ENCODE results near the gene OTOGL.
A peak's percentile ranks its signal among the peaks of the same experiment; 100 is the strongest.
"Not testable (repeated sequence)": the region's sequence is repeated elsewhere in the genome, so short reads cannot be mapped to it uniquely, and the experiment has no call there.

OTOGL gene, protein sequence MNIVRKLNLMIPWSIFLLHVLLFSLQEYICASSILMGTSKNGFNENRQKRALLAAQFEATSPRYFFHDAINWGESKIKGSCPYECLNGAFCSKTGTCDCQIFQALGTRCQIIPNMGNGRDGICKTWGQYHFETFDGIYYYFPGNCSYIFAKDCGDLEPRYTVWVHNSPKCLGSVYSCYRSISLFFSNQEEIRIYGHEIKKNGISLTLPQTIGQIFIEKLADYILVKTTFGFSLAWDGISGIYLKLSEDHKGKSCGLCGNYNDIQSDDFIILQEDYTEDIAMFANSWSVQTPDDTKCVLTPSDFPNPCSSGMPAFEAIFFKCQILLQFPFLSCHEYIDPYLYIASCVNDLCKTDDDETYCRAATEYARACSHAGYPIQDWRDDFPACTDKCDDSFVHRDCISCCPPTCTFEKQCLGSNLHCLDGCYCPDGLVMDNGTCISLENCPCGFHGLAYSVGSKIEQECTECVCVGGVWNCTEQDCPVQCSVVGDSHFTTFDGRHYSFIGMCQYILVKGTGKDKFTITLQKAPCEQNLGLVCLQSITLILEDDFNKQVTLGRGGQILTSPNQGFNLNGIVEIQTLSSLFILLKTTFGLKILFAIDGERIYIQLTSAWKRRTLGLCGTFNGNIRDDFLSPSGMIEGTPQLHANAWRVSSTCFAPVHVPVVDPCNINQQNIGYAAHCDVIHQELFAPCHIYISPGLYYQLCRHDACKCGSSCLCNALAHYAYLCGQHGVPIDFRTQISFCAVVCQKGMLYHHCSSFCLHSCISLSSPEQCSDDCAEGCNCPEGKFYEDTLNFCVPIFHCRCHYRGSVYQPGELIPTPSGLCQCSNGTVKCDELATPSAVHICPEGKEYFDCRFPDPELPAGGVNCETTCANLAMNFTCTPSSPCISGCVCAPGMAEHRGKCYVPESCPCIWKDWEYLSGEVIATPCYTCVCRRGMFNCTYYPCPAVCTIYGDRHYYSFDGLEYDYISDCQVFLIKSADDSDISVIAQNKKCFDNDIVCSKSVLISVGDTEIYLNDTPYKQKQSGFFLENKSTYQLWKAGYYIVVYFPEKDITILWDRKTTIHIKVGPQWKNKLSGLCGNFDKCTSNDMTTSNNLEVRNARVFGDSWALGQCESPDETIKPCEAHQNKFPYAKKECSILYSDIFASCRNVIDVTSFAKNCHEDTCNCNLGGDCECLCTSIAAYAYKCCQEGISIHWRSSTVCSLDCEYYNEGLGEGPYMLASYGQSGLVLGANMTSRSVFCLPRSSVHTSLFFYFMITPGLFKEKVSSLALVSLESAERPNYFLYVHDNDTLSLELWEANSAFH (N-terminal part only)

GRCh38 chr12:80099259-80099658, at the start of gene OTOGL:
Gene OTOGL (plus strand): TSS chr12:80099537. CDS start chr12:80209432, 109,895 bp downstream.
- no peak for DNase-seq (ENCODE audit: low spot score)

GRCh38 chr12:80050236-80050635, 49.1 kb upstream of the OTOGL start:
- DNase-seq (ENCODE audit: low spot score): no peak

DNA sequence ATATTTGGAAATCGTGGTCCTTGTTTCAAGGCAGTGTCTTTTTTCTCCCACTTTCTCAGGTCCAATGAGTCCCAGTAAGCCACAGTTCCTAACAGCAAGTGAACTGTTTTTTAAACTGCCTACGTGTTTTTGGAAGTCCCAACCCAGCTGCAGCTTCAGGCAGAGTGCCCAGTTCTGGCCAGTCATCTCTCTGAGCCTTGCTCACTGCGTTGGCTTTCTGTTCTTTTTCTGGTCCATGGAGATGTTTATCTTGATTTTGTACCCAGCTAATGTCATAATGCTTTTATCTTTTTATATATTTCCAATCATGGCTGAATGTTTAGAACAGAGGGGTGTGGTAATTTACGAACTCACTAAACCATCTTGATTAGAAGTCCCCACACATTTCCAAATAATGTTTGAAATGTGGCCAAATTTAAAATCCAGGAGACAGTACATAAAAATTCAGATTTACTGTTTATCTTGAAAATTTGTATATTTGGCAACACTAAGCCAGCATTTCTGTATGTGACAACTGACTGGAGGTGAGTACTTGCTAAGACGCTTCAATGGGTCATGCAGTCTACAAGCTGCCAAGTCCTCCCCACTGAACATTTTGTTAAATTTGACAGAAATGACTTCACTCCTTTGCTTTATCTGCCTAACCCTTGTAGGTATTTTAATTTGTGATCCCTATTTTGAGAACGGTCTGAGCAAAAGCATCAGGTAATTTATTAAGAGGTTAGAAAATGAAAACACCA, 46.1 kb upstream of the OTOGL start:
- DNase-seq (ENCODE audit: low spot score): peak; percentile 81

GRCh38 chr12:80056232-80056631, 43.1 kb upstream of the OTOGL start:
- no peak for DNase-seq (ENCODE audit: low spot score)

- no peak for DNase-seq (ENCODE audit: low spot score)
These were observed 42.5 kb upstream of the OTOGL start for GRCh38 chr12:80056845-80057244.

DNA sequence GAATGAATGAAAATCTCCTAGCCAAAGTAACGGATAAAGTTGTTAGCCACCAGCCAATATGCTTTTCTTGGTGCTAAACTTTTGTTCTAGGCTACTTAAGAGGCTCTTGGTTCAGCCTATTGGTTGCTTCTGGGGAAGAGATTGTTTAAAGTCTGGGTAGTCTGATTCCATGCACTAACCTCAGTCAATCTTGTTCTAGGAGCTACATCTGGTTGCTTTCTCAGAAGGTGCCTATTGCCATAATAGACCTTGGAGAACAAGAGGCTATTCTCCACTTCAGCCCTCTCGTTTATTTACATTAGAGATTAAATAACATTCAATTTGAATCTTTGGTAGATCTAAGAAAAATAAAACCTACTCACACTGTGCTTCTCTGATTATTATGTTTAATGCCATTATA, 40.8 kb upstream of the OTOGL start:
- DNase-seq (ENCODE audit: low spot score): no peak

- DNase-seq (ENCODE audit: low spot score): no peak
These were observed 40.2 kb upstream of the OTOGL start for GRCh38 chr12:80059102-80059501.

DNA sequence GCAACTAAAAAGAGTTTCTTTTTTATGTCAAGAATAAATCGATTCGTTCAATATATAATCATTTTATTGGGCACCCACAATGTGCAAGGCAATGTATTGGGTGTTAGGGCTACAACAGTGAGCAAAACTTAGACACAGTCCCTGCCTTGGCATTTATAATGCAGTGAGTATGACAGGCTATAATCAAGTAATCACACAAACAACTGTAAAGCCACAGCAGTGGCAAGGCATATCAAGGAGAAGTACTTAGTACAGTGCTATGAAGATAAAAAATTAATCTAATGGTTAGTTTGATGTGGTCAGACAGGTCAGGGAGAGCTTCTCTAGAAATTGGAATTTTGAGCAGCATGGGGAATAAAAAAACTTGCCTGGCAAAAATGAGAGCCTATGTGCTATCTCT, 39.5 kb upstream of the OTOGL start:
- no peak for DNase-seq (ENCODE audit: low spot score)

DNA sequence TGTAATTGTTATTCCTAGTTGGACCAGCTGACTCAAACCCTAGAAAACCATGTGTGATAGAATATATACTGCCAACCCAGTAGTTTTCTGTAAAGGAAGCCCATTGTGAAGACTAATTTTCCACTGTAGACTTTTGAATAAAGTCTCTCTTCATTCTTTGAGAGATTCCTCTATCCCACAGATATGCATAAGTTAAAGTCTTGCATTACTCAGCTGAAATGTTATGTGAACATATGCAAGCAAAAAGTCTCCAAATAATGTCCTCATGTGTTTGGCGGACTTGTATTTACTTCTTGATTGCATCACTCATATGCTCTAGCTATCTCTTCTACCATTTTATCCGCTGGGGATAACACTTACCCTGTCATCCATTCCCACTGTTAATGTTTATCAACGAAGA, 35.1 kb upstream of the OTOGL start:
- DNase-seq (ENCODE audit: low spot score): no peak

DNA sequence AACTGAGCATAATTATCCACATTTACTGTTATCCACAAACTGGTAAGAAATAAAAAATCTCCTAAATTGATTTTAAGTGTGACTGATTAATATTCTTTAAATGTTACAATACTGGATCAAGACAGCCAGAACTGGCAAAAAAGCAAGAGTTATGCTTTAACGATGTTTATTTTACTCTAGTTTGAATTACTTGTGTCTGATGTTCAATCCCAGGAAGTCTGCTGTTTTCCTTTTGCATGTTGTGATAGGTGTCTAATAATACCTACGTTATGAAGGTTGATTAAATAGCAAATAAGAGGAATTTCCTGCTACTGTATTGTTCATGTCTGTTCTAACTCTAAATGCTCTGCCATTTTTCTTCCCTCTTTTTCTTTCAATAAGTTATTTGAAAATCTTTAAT, 34.4 kb upstream of the OTOGL start:
- no peak for DNase-seq (ENCODE audit: low spot score)

GRCh38 chr12:80068173-80068572, 31.2 kb upstream of the OTOGL start:
- DNase-seq (ENCODE audit: low spot score): no peak

DNA sequence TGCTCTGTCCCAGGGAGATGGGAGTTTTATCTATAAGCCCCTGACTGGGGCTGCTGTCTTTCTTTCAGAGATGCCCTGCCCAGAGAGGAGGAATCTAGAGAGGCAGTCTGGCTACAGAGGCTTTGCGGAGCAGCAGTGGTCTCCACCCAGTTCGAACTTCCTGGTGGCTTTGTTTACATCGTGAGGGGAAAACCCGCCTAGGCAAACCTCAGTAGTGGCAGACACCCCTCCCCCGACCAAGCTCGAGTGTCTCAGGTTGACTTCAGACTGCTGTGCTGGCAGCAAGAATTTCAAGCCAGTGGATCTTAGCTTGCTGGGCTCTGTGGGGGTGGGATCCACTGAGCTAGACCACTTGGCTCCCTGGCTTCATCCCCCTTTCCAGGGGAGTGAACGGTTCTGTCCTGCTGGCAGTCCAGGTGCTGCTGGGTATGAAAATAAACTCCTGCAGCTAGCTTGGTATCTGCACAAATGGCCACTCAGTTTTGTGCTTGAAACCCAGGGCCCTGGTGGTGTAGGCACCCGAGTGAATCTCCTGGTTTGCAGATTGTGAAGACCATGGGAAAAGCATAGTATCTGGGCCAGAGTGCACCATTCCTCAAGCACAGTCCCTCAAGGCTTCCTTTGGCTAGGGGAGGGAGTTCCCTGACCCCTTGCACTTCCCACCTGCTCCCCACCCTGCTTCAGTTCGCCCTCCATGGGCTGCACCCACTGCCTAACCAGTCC, 15.3 kb upstream of the OTOGL start:
- DNase-seq (ENCODE audit: low spot score): not testable (repeated sequence)

DNA sequence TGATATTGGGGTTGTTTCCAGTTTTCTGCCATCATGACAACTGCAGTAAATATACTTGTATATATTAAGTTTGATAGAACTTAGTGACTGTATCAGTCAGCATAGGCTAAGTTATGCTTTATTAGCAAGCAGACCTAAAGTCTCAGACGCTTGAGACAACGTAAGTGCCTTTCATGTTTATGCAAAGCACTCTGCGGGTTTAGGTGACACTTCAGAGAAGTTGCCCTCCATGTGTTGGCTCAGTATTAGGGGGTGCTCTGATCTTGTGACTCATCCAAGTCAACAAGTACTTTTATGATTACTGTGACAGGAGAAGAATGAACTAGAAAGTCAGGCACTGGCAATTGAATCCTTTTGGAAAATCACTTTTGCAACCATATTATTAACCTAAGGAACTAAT, 13.3 kb upstream of the OTOGL start:
- DNase-seq (ENCODE audit: low spot score): no peak

DNA sequence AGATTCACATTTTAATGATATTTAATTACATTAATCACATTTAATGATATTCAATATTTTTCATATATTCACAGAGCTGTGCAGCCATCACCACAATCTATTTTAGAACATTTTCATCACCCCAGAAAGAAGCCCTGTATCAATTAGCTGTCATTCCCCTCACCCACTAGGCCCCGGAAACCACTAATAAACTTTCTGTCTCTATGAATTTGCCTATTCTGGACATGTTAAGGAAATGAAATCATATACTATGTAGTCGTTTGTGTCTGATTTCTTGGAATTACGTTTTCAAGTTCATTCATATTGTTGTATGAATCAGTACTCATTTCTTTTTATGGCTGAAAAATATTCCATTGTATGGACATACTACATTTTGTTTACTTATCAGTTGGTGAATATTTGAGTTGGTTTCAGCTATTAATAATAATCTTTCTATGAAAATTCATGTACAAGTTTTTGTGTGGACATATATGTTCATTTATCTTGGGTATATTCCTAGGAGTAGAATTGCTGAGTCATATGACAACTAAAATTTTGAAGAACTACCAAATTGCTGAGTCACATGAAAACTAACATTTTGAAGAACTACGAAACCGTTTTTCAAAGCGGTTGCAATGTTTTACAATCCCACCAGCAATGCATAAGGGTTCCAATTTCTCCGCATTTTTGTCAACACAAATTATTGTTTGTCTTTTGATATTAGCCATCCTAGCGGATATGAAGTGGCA, 11.7 kb upstream of the OTOGL start:
- DNase-seq (ENCODE audit: low spot score): no peak

GRCh38 chr12:80100591-80100990, 1.3 kb downstream of the OTOGL start:
- DNase-seq (ENCODE audit: low spot score): peak; percentile 15

DNA sequence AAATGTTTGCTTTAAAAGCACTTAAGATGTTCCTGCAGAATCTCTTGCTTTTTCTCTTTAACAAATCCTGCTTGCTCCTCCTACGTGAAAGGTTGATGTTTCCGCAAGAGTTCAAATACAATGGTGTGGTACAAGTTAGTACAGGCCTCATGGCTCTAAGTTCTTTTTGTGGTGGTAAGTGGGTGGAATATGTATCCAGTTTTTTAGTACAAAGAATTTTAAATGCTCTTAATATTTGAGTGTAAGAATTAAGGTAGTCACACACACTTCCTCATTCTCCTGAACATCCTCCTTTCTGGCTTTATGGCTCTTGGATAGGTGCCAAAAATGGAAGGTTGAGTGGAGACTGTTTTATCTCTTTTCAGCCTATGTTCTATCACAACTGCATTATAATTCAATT, 1.8 kb downstream of the OTOGL start:
- no peak for DNase-seq (ENCODE audit: low spot score)

GRCh38 chr12:80107221-80107620, 7.9 kb downstream of the OTOGL start:
- no peak for DNase-seq (ENCODE audit: low spot score)

- DNase-seq (ENCODE audit: low spot score): no peak
These were observed 17.4 kb downstream of the OTOGL start for GRCh38 chr12:80116735-80117134.

- no peak for DNase-seq (ENCODE audit: low spot score)
These were observed 19.4 kb downstream of the OTOGL start for GRCh38 chr12:80118565-80119324.

Measured in AG08396 (cell line).